HG02943 (cell line): Measurements from ENCODE around the gene FIG4.
A peak's percentile ranks its signal among the peaks of the same experiment; 100 is the strongest.
"Not testable (repeated sequence)": the region's sequence is repeated elsewhere in the genome, so short reads cannot be mapped to it uniquely, and the experiment has no call there.

Experiments used
- ATAC-seq: cut with Tn5 transposase; IDR thresholded peaks from one replicate; pipeline ENCODE4 v1.9.1; 2021; ENCODE audit warnings: mild to moderate bottlenecking, low read depth, moderate library complexity; ENCODE audit not compliant: unreplicated experiment

The FIG4 gene

DNA sequence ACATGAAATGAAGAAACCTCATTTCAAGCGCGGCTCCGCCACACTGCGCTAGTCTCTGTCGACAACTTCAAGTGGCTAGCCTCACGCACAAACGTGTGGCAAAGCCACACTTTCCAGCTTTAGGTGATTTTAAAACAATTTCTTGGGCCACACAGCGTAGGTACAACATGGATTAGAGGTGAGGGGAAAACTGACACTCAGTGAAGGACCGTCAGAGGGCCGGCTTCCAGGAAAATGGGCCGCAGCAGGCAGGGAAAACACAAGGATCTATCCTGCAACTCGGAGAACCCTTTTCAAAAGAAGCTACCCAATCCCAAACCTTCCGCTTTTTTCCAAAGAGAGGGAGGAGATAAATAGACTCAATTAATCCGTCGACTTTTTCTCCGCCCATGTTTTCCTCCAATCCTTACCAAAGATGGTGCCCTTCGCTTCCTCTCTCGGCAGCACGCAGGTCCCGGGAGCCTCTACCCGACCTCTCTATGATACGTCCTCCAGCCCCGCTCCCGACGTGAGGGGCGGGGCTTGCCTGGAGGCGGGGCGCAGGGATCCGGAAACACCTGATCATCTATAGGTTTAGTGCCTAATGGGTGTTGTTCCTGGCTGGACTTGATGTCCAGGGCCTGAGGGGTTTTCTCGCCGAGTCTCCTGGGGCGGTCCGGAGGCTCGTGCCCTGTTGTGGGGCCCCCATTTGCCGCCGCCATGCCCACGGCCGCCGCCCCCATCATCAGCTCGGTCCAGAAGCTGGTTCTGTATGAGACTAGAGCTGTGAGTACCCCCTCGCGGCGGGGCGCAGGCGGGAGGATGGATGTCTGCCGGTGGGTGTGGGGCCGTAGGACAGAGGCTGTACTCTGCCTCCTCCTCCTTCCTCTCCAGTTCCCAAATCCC, at the start of gene FIG4, which contains the start of gene AK9:
TSS of gene FIG4 (plus strand) at position 560 of the 885 bp plus-strand sequence. CDS start at position 700, 140 bp downstream.
TSS of gene AK9 (minus strand) at position 466 of the 885 bp plus-strand sequence. CDS start 15,457 bp downstream, outside the sequence.
- ATAC-seq = peak; percentile 94

DNA sequence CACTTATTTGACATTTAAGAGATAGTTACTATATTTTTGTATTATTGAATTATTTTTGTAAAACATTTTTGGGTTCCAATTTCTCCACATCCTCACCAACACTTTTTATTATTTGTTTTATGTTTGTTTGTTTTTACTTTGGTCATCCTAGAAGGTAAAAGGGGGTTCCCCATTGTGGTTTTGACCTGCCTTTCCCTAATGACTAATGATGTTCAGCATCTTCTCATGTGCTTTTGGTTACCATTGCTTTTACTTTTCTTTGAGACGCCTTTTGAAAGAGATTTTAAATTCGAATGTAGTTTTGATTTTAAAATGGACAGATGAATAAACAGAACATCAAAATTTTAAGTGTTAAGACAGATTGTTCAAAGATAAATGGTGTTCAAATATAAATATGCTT, 47.0 kb upstream of the FIG4 start:
- ATAC-seq = no peak

DNA sequence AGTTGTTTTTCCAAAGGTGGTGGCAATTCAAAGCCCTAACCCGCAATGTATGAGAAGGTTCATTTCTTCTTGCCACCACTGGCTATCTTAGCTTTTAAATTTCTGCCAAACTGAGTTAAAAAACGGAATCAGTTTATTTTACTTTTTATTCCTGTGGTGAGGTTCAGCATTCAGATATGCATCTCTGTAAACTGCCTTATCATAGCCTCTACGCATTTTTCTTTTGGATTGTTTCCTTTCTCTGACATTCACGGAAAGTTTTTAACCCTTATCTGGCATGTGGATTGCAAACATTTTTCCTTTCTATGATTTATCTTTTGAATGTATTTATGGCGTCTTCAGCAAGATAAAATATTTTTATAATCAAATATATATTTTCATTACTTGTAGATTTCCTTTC, 37.8 kb upstream of the FIG4 start:
- no peak for ATAC-seq

DNA sequence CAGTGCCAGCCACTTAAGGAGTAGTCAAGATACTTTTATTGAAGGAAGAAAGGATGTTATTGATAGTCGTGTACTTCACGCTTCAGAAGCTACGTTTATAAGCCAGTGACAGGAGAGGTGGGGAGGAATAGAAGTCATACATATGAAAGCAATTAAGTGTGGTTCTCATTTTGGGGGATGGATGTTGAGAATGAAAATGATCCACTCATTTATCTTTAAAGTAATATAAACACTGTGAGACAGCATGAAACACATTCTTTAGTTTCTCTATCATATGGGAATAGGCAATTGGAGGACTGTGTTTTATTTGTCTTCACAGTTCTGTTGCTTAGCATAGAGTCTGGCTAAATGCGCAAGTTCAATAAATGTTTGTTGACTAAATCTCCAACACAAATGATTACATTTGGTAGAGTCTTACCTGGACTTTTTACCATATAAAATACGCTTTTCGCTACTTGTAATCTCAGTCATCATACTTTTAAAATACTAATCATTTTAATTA, 35.3 kb upstream of the FIG4 start:
- no peak for ATAC-seq

DNA sequence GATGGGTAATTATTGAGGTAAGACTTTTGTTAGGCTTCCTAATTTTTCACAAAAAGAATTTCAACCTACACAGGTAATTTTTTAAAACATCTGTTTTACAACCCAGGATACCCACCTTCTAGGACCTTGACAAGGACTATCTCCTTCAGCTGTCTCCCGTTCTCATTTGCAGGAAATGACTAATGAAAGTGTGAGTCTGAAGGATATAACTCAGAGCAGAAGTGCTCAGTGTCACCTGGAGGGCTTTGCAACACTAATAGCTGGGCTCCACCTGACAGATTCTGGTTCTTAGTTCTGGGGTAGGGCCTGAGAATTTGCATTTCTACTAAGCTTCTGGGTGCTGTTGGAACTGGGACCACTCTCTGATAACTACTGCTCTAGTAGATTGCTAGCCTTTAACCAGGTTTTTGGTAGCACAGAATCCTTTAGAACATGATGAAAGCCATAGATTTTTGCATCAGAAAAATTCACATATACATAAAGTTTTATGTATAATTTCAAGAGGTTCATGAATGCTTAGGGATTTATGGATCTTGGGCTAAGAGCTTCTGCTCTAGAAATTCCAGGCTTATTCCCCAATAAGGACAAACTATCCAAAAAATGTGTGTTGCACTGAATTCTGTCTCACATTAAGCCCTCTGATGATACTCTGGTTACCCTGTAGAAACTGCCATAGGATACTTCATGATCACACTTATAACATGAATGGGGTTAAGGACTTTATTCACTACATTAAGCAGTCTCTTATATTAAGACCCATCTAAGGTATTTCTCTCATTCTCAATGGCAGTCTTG, 30.4 kb upstream of the FIG4 start:
- ATAC-seq = no peak

DNA sequence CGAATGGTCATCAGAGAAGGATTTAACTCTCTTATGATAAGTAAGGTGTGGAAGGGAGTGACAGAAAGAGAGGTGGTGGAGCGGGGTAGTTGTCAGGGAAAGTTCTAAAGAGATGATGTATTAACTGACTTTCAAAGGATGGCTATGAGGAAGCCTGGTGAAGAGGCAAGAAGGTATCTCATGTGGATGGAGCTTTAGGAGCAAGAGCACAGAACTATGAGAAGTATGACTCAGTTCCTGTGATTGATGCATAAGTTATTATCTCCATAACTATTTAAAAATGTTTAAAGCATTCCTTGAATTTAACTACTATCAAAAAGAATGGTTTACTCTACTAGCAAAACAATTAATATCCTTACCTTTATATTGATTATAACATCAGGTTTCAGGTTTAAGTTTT, 28.9 kb upstream of the FIG4 start:
- no peak for ATAC-seq

DNA sequence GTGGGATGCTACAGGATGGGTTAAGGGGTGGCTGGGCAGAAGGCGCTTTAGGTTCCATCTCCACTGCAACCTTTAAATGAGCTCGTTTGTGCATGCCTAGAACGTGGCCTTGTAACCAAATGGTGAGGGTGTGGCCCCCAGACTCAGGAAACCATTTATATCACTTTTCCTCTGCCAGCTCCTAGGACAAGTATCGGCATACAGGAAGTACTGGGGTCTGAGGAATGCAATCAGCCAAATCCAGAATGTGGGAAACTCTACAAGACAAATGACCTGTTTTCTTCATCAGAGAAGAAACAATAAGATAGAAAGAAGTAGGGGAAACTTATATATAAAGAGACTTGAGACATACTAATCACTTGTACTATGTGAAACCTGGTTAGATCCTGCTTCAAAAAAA, 21.3 kb upstream of the FIG4 start:
- ATAC-seq = no peak

DNA sequence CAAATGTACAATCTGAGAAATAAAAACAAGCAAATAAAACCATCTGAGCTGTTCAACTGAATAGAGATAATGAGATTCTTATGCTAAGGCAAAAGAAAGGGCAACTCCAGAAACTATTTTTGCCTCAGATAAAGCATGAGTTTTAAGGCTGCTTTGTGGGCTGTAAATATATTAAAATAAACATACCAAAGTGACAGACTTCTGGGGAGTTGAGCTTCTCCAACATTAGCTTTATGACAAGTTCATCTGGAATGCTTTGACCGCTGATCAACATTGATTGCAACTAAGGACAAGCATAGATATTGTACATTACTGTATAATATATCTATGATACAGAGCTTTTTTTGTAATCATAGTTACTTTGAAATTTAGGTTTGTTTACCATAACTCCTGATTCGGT, 19.4 kb upstream of the FIG4 start:
- ATAC-seq = no peak

DNA sequence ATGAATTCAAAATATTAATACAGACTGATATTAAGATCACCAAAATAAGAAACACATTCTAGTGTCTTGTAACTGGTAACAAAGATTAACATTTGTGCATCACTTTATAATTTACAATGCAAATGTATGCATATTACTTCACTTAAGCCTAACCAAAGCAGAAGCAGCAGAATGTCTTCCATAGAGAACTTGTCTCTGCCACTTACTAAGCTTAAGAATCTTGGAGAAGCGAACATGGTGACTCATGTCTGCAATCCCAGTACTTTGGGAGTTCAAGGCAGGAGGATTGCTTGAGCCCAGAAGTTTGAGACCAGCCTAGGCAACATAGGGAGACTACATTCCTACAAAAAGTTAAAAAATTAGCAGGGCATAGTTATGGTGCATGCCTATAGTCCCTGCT, 18.9 kb upstream of the FIG4 start:
- no peak for ATAC-seq

DNA sequence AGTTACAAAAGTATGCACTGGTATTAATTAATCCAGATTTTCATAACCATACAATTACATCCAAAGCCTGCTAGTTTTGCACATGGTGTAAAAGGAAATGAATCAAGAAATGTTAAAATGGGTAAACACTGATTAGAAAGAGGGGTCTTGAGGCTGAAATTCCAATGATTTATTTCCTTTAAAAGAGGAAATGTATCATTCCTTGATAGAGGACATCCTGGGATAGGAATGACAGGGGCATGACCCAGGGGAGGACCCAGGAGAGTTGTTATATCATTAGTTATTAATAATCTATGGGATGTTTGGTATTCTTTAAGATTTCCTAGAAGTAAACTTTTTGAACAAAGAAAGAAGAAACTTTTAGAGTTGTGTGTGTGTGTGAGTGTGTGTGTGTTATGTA, 18.3 kb upstream of the FIG4 start:
- no peak for ATAC-seq

DNA sequence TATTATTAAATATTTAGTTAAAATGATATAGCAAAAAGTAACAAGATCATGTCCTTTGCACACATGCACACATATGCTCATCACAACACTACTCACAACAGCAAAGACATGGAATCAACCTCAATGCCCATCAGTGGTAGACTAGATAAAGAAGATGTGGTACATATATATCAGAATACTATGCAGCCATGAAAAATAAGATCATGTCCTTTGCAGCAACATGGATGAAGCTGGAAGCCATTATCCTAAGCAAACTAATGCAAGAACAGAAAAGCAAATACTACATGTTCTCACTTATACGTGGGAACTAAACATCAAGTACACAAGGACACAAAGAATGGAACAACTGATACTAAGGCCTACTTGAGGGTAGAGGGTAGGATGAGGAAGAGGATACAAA, 14.4 kb upstream of the FIG4 start:
- no peak for ATAC-seq

DNA sequence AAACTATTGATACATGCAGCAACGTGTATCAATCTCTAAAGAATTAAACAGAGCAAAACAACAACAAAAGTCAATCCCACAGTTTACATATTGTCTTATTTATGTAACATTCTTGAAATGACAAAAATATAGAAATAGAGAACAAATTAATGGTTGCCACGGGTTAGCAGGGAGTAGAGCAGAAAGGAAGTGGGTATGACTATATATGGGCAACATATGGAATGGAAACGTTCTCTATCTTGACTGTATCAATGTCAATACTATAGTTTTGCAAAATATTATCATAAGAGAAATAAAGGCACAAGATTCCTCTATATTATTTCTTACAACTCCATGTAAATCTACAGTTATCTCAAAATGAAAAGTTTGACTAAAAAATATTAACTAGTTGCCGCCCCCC, 12.9 kb upstream of the FIG4 start:
- ATAC-seq = no peak

DNA sequence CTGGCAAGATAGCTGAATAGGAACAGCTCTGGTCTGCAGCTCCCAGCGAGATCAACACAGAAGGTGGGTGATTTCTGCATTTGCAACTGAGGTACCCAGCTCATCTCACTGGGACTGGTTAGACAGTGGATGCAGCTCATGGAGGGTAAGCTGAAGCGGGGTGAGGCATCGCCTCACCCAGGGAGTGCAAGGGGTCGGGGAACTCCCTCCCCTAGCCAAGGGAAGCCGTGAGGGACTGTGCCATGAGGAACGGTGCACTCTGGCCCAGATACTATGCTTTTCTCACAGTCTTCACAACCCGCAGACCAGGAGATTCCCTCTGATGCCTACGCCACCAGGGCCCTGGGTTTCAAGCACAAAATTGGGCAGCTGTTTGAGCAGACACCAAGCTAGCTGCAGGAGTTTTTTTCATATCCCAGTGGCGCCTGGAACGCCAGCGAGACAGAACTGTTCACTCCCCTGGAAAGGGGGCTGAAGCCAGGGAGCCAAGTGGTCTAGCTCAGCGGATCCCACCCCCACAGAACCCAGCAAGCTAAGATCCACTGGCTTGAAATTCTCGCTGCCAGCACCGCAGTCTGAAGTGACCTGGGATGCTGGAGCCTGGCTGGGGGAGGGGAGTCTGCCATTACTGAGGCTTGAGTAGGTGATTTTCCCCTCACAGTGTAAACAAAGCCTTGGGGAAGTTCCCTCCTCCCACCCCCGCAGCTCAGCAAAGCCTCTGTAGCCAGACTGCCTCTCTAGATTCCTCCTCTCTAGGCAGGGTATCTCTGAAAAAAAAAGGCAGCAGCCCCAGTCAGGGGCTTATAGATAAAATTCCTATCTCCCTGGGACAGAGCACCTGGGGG, 12.2 kb upstream of the FIG4 start:
- ATAC-seq = not testable (repeated sequence)

DNA sequence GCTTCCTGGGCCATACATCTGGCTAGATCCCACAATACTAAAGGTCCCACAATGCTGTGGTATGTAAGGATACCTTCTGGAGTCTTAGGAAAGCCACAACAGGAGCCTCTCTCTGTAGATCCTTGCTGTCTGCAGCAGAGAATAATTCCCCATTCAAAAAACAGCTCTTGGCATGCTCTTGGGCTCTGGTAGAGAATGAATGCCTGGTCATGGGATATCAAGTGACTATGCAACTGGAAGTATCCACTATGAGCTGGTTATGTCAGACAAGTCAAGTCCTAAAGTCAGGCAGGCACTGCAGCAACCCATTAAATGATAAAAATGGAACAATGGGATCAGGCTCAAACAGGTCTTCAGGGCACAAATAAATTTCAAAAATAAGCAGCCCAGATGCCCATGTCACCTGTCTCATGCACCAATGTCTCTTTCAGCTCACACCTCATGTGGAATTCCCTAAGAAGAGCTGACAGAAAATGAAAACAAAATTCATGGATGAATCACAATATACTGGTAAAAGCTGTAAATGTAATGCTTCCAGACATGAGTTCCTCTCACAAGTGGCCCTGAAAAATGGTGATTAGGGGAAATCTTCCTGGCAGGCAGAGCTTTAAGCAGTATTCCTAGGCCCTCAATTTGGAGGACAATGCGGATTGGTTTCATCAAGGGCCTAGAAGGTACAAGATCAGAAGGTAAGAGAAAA, 4.4 kb upstream of the FIG4 start:
- no peak for ATAC-seq

DNA sequence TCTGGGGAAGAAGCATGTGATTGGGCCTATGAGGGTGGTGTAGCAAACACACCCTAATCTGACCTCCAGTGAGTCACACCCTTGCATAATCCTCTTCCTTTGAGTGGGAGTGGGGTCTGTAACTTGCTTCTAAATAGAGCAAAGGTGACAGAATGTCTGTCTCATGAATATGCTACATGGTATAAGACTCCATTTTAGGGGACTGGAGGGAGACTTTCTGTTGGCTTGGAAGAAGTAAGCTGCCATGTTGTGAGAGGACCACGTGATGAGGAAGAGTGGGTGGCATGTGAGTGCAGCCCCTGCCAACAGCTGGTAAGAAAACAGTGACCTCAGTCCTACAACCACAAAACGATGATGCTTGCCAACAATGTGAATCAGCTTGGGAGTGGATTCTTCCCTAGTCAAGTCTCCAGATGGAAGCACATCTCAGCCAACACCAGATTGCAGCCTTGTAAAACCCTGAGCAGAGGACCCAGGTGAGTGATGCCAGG, 3.8 kb upstream of the FIG4 start:
- ATAC-seq = no peak

DNA sequence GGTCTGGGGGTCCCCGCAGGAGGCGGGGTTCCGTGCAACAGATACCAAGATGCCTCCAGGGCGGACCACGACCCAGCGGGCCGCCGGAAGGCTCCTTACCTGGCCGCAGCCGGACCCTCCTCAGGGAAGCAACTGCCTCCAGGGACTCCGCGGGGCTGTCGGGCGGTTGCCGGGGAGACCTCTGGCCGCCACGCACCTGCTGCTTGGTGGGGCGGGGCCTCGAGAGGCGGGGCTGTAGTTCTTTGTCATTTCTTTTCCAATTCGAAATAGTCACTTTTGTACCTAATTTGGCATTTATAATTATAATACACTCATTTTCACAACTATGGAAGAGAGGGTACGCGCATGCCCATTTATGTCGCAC, 741 bp upstream of the FIG4 start:
- ATAC-seq = peak; percentile 32

DNA sequence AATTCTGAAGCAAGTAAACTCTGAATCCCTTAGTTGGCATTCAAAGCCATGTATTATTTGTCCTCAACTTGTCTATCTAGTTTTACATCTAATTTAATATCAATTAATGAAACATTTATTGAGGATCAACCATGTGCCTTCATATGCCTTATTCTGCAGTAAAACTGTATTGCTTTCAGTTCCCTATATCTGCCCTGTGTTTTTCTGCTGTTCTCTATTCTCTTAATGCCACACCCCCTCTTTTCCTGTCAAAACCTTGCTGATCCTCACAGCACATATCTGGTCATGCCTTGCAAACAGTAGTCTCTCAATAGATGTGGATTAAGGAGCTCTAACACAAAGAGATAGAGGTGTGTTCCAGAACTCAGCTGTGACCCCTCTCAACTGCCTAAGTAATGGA, 2.0 kb downstream of the FIG4 start:
- ATAC-seq = no peak

DNA sequence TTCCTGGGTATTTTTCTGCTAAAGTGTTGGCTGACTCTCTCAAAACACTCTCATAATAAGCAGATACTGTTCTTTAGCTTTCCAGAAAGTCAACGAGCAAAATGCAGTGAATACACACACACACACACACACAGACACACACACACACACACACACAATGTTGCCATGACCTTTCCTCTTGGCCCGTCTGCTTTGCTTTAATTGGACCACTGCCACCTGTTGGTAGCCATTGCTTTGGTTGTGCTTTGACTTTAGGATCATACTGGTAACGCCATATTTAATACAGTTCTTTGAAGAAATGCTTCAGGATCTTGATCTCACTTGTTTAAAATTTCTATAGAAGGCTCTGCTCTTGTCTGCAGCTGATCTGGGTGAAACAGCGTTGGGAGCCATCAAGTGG, 4.4 kb downstream of the FIG4 start:
- ATAC-seq = no peak

DNA sequence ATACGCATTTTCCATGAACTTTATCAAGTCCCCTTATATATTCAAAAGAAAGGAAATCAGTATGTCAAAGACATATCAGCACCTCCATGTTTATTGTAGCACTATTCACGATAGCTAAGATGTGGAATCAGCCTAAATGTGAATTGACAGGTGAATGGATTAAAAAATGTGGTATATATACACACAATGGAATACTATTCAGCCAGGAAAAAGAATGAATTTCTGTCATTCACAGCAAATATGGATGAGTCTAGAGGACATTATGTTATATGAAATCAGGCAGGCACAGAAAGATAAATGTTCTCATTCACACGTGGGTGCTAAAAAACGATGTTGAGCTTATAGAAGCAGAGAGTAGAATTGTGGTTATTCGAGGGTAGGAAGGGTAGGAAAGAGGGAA, 5.3 kb downstream of the FIG4 start:
- ATAC-seq = no peak

DNA sequence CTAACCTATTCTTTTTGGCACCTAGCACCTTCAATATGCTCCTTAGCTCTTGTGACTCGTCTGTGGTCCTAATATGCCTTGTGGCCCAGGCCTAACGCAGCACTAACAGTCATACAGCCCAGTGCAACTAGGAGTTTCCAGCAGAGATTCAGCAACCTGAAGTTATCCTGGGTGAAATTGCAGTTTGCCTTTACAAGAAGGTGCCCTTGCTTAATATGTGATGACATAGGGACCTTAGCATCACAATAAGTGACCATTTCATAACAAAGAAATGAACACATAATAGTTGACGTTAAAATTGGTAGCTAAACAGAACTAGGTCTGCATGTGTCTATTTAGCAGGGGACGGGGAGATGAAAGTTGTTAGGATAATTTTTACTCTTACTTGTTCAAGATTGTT, 10.1 kb downstream of the FIG4 start:
- ATAC-seq = no peak
